Tibial nerve (tissue), 4 donors: ENCODE measurements around the gene MAN2A1. TPM values are rescaled to one million over a fixed set of nuclear protein-coding genes. Genes with fewer than 3 reads are reported as not detected.

Experiments
- DNase-seq, 2 donors: peaks; one replicate each; pipeline ENCODE4 v3.0.0-alpha.2; 2019; ENCODE audit warnings: low spot score in 2 of 2
- H3K27ac ChIP-seq, 4 donors: fragments of 200-600 bp; sonication (generic) in 3 of 4; one replicate each; pipeline ENCODE4 v1.5.1; 2017 to 2019; ENCODE audit warnings: mild to moderate bottlenecking in 1 of 4
- H3K27me3 ChIP-seq, 2 donors: fragments of 200-600 bp; sonication (generic) in 1 of 2; one replicate each; pipeline versions ENCODE4 v1.5.1 to v1.6.0; 2017 to 2019
- H3K36me3 ChIP-seq, 3 donors: fragments of 200-600 bp; sonication (generic); one replicate each; pipeline ENCODE4 v1.5.1; 2018 to 2019
- H3K4me1 ChIP-seq, 4 donors: fragments of 200-600 bp; sonication (generic) in 3 of 4; one replicate each; pipeline ENCODE4 v1.5.1; 2017 to 2019
- H3K4me3 ChIP-seq, 4 donors: fragments of 200-600 bp; sonication (generic) in 3 of 4; one replicate each; pipeline ENCODE4 v1.5.1; 2017 to 2019; ENCODE audit warnings: mild to moderate bottlenecking in 1 of 4, moderate library complexity in 1 of 4
- H3K9me3 ChIP-seq, 4 donors: fragments of 200-600 bp; sonication (generic) in 3 of 4; one replicate each; pipeline ENCODE4 v1.5.1; 2017 to 2019
- EP300 ChIP-seq, 2 donors: sonication (generic); formaldehyde crosslinking; IDR thresholded peaks; one replicate each; pipeline ENCODE4 v1.6.1; 2017; ENCODE audit warnings: antibody characterized with exemption in 2 of 2, mild to moderate bottlenecking in 1 of 2
- POLR2A ChIP-seq, 2 donors: fragments of 450-650 bp; IDR thresholded peaks; one replicate each; pipeline ENCODE4 v1.6.1; 2017; ENCODE audit warnings: antibody characterized with exemption in 2 of 2, mild to moderate bottlenecking in 2 of 2, moderate library complexity in 2 of 2
- WGBS, 2 donors: methylation state at CpG; one replicate each; pipeline ENCODE4 v1.1.5; 2018; 5-methylcytosine and 5-hydroxymethylcytosine counted together
- total RNA-seq, 4 donors: library from RNA; depleted of rRNA; stranded (reverse); fragments of >200 nt; gene quantifications; one replicate each; pipeline ENCODE4 v1.1.0, GENCODE V29; 2016
- TF ChIP-seq, protein P1 (sequence below), 5 experiments: fragments of 200-600 bp in 3 of 5; fragments of 450-650 bp in 2 of 5; sonication (generic) in 3 of 5; IDR thresholded peaks; one replicate each; pipeline ENCODE4 v1.5.1; 2016 to 2019; ENCODE audit warnings: antibody characterized with exemption in 5 of 5, mild to moderate bottlenecking in 3 of 5, moderate library complexity in 2 of 5

Gene MAN2A1
- 10 to 100 TPM; 50.0 to 66.0 (median 56.7) TPM for total RNA-seq

DNA sequence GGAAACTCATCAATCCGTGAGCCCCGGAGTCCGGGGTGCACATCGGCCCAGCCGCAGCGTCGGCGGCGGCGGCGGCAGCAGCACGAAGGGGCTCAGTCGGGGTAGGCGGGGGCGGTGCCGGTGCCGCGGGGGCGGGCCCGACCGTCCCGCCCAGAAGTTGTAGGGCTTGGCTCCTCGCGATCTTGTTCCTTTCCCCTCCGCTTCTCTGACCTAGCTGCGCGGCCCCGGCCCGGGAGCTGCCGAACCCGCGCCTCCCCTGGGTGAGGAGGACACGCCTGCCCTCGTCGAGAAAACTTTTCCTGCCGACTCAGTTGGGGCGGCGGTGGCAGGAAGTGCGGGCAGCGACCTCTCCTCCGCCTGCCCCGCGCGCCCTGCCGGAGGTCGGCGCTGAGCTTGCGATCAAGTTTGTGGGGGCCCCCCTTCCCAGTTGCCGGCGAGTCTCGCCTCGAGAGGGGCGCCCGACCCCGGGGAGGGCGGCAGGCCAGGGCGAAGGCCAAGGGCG lies at the start of gene MAN2A1:
Gene MAN2A1, plus strand, starts transcription at position 188 of the 502 bp plus-strand sequence. CDS start 491 bp downstream, outside the sequence.
- Histone ChIP-seq H3K4me1 (peaks cover 0 to 37% (median 24%) of the 10 kb centered on the region in 4 donors), H3K27ac (peak within 1 kb of the TSS; percentile 90 to 98 (median 94)), H3K9me3 (peaks cover 0 to 10% (median 0%) of the 10 kb centered on the region in 4 donors), H3K27me3 (no peaks in the 10 kb centered on the region), H3K4me3 (peak within 1 kb of the TSS; percentile 71 to 98 (median 92)), H3K36me3 (no peaks in the 10 kb centered on the region)
- 0% methylated on average over 11 to 27 of the region's 58 CpGs for WGBS, 2 donors
- peak; percentile 67 to 74 for DNase-seq
- TF ChIP-seq, protein P1, sequence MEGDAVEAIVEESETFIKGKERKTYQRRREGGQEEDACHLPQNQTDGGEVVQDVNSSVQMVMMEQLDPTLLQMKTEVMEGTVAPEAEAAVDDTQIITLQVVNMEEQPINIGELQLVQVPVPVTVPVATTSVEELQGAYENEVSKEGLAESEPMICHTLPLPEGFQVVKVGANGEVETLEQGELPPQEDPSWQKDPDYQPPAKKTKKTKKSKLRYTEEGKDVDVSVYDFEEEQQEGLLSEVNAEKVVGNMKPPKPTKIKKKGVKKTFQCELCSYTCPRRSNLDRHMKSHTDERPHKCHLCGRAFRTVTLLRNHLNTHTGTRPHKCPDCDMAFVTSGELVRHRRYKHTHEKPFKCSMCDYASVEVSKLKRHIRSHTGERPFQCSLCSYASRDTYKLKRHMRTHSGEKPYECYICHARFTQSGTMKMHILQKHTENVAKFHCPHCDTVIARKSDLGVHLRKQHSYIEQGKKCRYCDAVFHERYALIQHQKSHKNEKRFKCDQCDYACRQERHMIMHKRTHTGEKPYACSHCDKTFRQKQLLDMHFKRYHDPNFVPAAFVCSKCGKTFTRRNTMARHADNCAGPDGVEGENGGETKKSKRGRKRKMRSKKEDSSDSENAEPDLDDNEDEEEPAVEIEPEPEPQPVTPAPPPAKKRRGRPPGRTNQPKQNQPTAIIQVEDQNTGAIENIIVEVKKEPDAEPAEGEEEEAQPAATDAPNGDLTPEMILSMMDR (IDR thresholded peaks at IDR 0.05), result no peak
- peak in 1 of 2 donors; percentile 63 for TF ChIP-seq EP300 (IDR thresholded peaks at IDR 0.05)
- TF ChIP-seq POLR2A (IDR thresholded peaks at IDR 0.05), result peak; percentile 14 to 71

DNA sequence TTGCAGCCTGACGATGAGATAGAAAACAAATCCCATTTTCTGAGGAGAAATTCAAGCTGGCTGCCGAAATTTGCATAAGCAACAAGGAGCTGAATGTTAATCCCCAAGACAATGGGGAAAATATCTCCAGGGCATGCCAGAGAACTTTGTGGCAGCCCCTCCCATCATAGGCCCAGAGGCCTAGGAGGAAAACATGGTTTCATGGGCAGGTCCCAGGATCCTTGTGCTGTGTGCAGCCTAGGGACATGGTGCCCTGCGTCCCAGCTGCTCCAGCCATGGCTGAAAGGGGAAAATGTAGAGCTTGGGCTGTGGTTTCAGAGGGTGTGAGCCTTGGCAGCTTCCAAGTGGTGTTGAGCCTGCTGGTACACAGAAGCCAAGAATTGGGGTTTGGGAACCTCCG lies 48.8 kb upstream of the MAN2A1 start:
- H3K4me1 ChIP-seq, result no peaks in the 10 kb centered on the region
- no peaks in the 10 kb centered on the region for H3K27me3 ChIP-seq
- DNase-seq, result no peak
- H3K4me3 ChIP-seq, result no peak overlapping the region
- H3K9me3 ChIP-seq, result no peaks in the 10 kb centered on the region
- TF ChIP-seq POLR2A (IDR thresholded peaks at IDR 0.05) (no peak), EP300 (IDR thresholded peaks at IDR 0.05) (no peak)
- TF ChIP-seq, protein P1 (IDR thresholded peaks at IDR 0.05), result no peak
- 82 to 90% methylated on average over 4 of the region's 4 CpGs for WGBS, 2 donors
- H3K27ac ChIP-seq, result no peak overlapping the region
- H3K36me3 ChIP-seq, result no peaks in the 10 kb centered on the region

DNA sequence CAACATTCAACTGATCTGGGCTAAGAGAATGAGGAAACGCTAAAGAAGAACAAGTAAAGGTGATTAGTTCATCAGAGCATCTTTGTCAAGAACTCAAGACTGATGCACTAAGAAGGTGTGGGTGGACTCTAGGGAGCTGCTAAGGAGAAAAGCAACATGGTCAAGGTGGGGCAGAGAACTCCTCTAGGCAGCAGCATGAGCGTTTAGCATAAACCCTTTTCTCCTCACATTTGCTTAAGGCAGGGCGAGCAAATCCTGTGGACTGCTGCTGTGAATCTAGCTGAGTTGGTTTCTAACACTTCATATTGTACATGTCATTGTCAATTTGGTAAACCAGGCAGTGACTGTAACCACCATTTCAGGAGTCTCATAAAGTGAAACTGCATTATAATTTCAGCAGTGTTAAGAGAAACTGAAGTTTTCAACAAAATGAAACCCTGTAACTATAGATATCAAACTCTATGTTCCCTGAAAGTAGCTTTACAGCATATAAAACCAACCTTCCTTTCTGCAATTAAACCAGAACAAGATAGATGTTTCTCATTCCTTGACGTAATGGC lies 45.9 kb upstream of the MAN2A1 start:
- 84 to 89% methylated on average over 4 of the region's 4 CpGs for WGBS, 2 donors
- no peaks in the 10 kb centered on the region for H3K27me3 ChIP-seq
- no peaks in the 10 kb centered on the region for H3K36me3 ChIP-seq
- no peak for DNase-seq
- H3K9me3 ChIP-seq, result no peaks in the 10 kb centered on the region
- H3K27ac ChIP-seq, result no peak overlapping the region
- TF ChIP-seq, protein P1 (IDR thresholded peaks at IDR 0.05), result no peak
- no peak for TF ChIP-seq POLR2A (IDR thresholded peaks at IDR 0.05)
- TF ChIP-seq EP300 (IDR thresholded peaks at IDR 0.05), result no peak
- H3K4me1 ChIP-seq, result no peaks in the 10 kb centered on the region
- no peak overlapping the region for H3K4me3 ChIP-seq

DNA sequence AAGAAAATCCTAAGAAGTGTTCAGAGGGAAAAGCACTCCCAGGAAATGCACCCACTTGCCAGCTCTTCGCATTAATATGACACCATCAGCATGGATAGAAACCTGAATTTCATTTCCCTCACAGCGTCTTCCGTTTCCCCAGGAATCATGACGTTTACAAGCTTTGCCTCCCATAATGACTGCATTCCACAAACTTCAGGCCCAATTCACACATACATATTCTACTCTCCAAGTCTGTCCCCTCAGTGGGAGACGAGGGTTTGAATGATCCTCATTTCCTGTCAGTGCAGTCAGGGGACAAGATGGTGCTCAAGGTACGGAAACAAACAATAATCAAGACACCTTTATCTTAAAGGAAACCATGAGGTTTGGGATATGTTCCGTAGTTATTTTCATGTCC lies 44.9 kb upstream of the MAN2A1 start:
- Histone ChIP-seq H3K36me3 (no peaks in the 10 kb centered on the region), H3K4me1 (no peaks in the 10 kb centered on the region), H3K9me3 (no peaks in the 10 kb centered on the region), H3K27me3 (no peaks in the 10 kb centered on the region), H3K27ac (no peak overlapping the region), H3K4me3 (no peak overlapping the region)
- TF ChIP-seq, protein P1 (IDR thresholded peaks at IDR 0.05), result no peak
- no peak for TF ChIP-seq EP300 (IDR thresholded peaks at IDR 0.05)
- no peak for TF ChIP-seq POLR2A (IDR thresholded peaks at IDR 0.05)
- no peak for DNase-seq
- WGBS, 2 donors, result 73 to 78% methylated on average over 7 of the region's 7 CpGs

DNA sequence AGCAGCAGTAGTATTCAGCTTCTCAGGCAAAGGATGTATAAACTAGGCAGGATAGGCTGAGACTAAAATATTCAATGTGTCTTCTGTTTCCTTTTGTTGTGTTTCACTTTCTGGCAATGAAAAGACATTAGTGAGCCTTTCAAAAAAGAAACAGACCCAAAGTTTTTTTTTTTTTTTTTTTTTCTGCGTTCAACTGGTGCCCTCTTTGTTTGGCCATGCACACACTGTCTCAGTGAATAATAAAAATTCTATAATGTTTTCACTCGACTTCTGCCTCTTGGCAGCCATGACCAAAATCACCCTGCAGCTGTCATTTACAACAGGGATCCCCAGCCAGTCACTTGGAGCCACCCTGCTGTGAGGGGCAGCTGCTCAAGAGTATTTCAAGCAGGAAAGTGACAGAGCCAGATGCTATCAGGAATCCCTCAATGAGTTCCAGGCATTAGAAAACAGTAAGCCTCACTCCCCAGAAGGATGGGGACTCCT lies 44.0 kb upstream of the MAN2A1 start:
- WGBS, 2 donors, result 26 to 29% methylated on average over 2 of the region's 2 CpGs
- Histone ChIP-seq H3K36me3 (no peaks in the 10 kb centered on the region), H3K27ac (no peak overlapping the region), H3K4me3 (no peak overlapping the region), H3K9me3 (no peaks in the 10 kb centered on the region), H3K27me3 (no peaks in the 10 kb centered on the region), H3K4me1 (no peaks in the 10 kb centered on the region)
- no peak for DNase-seq
- TF ChIP-seq, protein P1 (IDR thresholded peaks at IDR 0.05), result no peak
- TF ChIP-seq POLR2A (IDR thresholded peaks at IDR 0.05), result no peak
- TF ChIP-seq EP300 (IDR thresholded peaks at IDR 0.05), result no peak
